Measurements from ENCODE around the gene SDCBP2.

- TF ChIP-seq CTCF (IDR thresholded peaks at IDR 0.05): no peak
- TF ChIP-seq POLR2A (IDR thresholded peaks at IDR 0.05): no peak
Measured at GRCh38 chr20:1373614-1374013, 44.7 kb upstream of the SDCBP2 start.
